GM18511 (cell line): ENCODE measurements around the gene RNPS1.

Source experiments
- ATAC-seq: cut with Tn5 transposase; IDR thresholded peaks from one replicate; pipeline ENCODE4 v1.9.1; 2021; ENCODE audit warnings: mild to moderate bottlenecking, moderate library complexity; ENCODE audit not compliant: unreplicated experiment

The RNPS1 gene

DNA sequence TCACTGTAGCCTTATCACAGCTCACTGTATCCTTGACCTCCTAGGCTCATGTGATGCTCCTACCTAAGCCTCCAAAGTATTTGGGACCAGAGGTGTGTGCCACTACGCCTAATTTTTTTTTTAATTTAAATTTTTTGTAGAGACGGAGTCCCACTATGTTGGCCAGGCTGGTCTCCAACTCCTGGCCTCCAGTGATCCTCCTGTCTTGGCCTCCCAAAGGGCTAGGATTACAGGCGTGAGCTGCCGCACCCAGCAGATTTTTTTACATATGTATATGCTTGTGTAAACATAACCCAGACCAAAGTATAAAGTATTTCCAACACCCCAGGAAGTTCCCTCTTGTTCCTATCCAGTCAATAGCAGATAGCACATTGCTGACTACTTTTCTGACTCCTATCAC lies 51.6 kb downstream of the RNPS1 start:
- ATAC-seq = no peak

DNA sequence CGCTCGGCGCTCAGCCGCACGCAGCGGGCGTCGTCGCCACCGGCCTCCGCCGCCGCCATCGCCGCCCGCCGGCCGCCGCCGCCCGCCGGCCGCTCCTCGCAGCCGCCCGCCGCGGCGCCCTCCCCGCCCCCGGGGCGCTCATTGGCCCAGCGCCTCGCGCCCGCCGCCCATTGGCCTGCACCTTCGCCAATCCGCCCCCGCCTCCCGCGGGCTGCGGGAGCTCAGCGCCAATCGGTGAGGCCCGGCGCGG lies 53.3 kb downstream of the RNPS1 start, which contains the start of gene PGP:
PGP (minus strand) TSS at position 122 of the 250 bp plus-strand sequence; CDS start at position 59, 63 bp downstream.
- ATAC-seq = peak; percentile 90

GRCh38 chr16:2213817-2214718 lies 53.9 kb downstream of the RNPS1 start:
- peak; percentile 8 for ATAC-seq

- no peak for ATAC-seq
Measured at GRCh38 chr16:2212362-2213324, 55.3 kb downstream of the RNPS1 start.

GRCh38 chr16:2211923-2212347 lies 56.0 kb downstream of the RNPS1 start:
- ATAC-seq = no peak

GRCh38 chr16:2210386-2211365 lies 57.2 kb downstream of the RNPS1 start, which contains the start of gene BRICD5:
Gene BRICD5 (minus strand): TSS chr16:2210863. CDS start chr16:2210833, 30 bp downstream.
- ATAC-seq = no peak

- ATAC-seq = no peak
Measured at GRCh38 chr16:2210009-2210332, 58.0 kb downstream of the RNPS1 start.

GRCh38 chr16:2209258-2210008 lies 58.5 kb downstream of the RNPS1 start:
- ATAC-seq = no peak

DNA sequence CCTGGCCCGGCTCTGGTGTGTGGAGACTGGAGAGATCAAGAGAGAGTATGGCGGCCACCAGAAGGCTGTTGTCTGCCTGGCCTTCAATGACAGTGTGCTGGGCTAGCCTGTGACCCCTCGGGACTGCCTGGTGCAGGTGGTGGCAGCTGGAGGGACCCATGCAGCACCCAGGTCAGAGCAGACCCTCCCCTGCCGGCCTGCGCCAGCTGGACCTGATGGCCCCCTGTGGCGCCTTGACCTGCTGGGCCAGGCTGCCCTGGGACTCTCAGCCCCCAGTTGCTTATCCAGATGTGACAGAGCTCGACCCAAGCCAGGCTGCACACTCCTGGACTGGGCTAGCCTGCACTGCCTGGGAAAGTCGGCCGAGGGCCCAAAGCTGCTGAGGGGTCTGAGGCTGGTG lies 59.2 kb downstream of the RNPS1 start:
- ATAC-seq = no peak

- no peak for ATAC-seq
Measured at GRCh38 chr16:2208308-2208707, 59.6 kb downstream of the RNPS1 start.

DNA sequence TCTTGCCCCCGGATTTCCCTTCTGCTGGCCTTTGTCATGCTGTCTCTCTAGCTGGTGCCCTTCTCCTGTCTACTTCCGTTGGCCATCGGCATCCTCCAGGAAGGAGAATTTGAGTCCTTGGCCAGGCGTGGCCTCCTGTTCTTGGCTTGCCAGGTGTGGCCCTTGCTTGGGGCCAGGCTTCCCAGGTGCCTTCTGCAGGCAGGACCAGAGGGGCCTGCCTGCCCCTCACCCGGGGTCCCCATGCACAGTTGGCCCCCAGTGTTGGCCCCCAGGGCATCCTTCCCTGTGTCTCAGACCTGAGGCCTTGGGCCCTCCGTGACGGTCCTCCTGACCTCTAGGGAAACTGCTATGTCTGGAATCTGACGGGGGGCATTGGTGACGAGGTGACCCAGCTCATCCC lies 60.1 kb downstream of the RNPS1 start:
- no peak for ATAC-seq

- ATAC-seq = no peak
Measured at GRCh38 chr16:2206780-2207433, 61.0 kb downstream of the RNPS1 start.

- ATAC-seq = no peak
Measured at GRCh38 chr16:2206420-2206779, 61.5 kb downstream of the RNPS1 start.

GRCh38 chr16:2205967-2206313 lies 62.0 kb downstream of the RNPS1 start:
- no peak for ATAC-seq

GRCh38 chr16:2205104-2205966 lies 62.6 kb downstream of the RNPS1 start, which contains the start of gene MLST8:
Gene MLST8 (plus strand): TSS chr16:2205454. CDS start chr16:2206086, 632 bp downstream.
- ATAC-seq = peak; percentile 79

- ATAC-seq = no peak
Measured at GRCh38 chr16:2204416-2205103, 63.4 kb downstream of the RNPS1 start.
